Measurements from ENCODE around the gene SPATS1. TPM values are rescaled to one million over a fixed set of nuclear protein-coding genes. Genes with fewer than 3 reads are reported as not detected.

SPATS1 gene
- polyA plus RNA-seq, 1 donor from 2014 or later = not detected

Other genes with a start within 250 kb of the SPATS1 start
- gene MRPL14, start 215.2 kb upstream of the SPATS1 start, polyA plus RNA-seq = 66.4 and 70.7 TPM in 2 replicates
- 49.9 and 67.5 TPM in 2 replicates for gene TMEM63B, start 215.1 kb upstream of the SPATS1 start, polyA plus RNA-seq
- not detected in 2 replicates for gene CAPN11, start 183.8 kb upstream of the SPATS1 start, polyA plus RNA-seq
- gene MYMX, start 125.7 kb upstream of the SPATS1 start, polyA plus RNA-seq = not detected in 2 replicates
- 18.9 and 29.5 TPM in 2 replicates for gene SLC29A1, start 119.1 kb upstream of the SPATS1 start, polyA plus RNA-seq
- 485 and 522 TPM in 2 replicates for gene HSP90AB1, start 95.5 kb upstream of the SPATS1 start, polyA plus RNA-seq
- gene SLC35B2, start 85.1 kb upstream of the SPATS1 start, polyA plus RNA-seq = 44.5 and 64.9 TPM in 2 replicates
- gene NFKBIE, start 77.1 kb upstream of the SPATS1 start, polyA plus RNA-seq = 15.1 and 16.8 TPM in 2 replicates
- gene TMEM151B, start 72.2 kb upstream of the SPATS1 start, polyA plus RNA-seq = 66.0 and 82.1 TPM in 2 replicates
- gene AARS2, start 29.3 kb upstream of the SPATS1 start, polyA plus RNA-seq = 12.6 and 14.0 TPM in 2 replicates
- gene CDC5L, start 45.1 kb downstream of the SPATS1 start, polyA plus RNA-seq = 27.3 and 28.9 TPM in 2 replicates